HG03135 (cell line): Measurements from ENCODE around the gene GCK.

Experiments
- ATAC-seq: cut with Tn5 transposase; IDR thresholded peaks from one replicate; pipeline ENCODE4 v1.9.1; 2021; ENCODE audit warnings: mild to moderate bottlenecking, moderate library complexity; ENCODE audit not compliant: unreplicated experiment

The GCK gene

GRCh38 chr7:44223362-44224079 lies 34.3 kb upstream of the GCK start:
- no peak for ATAC-seq

- no peak for ATAC-seq
Observed at GRCh38 chr7:44222776-44223261, 33.6 kb upstream of the GCK start.

- ATAC-seq = no peak
Observed at GRCh38 chr7:44222074-44222473, 32.8 kb upstream of the GCK start.

- ATAC-seq = no peak
Observed at GRCh38 chr7:44221231-44221791, 32.1 kb upstream of the GCK start.

DNA sequence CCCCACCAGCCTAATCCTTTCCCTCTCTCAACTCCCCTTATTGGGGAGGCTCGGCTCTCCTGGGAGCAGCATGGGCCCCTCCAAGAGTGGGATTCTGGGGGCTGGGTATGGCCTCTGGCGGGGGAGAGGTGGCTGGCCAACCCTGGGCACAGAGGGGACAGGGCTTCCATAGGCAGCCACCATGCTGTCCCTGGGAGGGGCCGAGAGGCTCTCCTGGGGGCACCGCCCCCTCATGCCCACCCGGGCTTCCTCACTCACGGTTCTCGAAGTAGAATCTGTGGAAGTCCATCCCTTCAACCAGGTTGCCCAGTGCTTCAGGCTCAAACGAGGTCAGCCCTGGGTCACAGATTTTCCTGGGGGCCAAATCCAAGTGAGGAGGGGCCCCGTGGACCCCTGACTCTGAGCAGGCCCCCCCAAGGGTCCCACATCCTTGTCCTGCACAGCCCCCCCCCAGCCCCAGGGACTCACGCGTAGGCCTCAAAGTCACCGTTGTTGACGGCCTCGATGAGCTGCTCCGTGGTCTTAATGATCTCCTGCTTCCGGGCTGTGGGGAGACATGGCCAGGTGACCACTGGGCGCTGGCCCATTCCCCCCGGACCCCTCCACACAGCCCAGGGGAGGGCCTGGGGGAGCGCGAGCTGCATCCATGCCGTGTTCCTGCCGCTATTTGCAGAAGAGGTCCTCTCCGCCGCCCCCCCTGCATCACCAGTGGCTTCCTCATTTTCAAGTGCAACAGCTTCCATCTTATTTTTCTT lies 31.3 kb upstream of the GCK start:
- ATAC-seq = no peak

GRCh38 chr7:44220046-44220357 lies 30.8 kb upstream of the GCK start:
- no peak for ATAC-seq

- ATAC-seq = no peak
Observed at GRCh38 chr7:44219371-44220045, 30.3 kb upstream of the GCK start.

DNA sequence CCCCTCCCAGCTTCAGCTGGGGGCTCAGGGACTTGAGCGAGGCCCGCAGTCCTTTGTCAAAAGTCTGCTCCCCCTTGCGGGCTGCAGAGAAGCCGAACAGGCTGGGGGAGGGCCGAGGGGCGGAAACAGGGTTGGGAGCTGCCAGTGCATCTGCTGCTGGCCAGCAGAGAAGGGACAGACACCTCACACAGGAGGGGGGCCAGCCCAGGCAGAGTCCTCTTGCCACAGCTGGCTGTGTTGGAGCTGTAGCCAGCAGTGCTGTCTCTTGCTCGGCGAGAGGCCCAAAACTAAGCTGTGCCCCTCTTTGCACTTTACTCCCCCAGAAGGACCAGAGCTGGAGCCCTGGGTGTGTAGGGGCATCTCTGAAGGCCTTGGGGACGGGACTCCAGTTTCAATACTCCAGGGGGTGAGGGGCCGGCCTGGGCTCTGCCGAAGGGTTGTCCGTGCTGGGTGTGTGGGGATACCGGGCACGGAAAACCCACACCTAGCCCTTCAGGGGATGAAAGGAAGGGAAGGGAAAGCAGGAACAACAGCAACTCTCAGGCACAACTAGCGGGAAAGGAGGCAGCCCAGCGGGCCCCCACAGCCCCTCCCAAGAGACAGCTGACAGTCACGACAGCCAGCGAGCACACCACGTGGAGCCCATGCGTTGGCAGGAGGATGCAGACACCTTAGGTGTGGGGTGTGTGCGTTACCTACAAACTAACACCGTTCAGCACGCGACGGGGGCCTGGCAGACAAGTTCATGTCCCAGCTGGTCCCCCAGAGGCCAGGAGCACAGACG lies 29.4 kb upstream of the GCK start:
- no peak for ATAC-seq

GRCh38 chr7:44217852-44218402 lies 28.7 kb upstream of the GCK start:
- no peak for ATAC-seq

- no peak for ATAC-seq
Observed at GRCh38 chr7:44217223-44217714, 28.0 kb upstream of the GCK start.

DNA sequence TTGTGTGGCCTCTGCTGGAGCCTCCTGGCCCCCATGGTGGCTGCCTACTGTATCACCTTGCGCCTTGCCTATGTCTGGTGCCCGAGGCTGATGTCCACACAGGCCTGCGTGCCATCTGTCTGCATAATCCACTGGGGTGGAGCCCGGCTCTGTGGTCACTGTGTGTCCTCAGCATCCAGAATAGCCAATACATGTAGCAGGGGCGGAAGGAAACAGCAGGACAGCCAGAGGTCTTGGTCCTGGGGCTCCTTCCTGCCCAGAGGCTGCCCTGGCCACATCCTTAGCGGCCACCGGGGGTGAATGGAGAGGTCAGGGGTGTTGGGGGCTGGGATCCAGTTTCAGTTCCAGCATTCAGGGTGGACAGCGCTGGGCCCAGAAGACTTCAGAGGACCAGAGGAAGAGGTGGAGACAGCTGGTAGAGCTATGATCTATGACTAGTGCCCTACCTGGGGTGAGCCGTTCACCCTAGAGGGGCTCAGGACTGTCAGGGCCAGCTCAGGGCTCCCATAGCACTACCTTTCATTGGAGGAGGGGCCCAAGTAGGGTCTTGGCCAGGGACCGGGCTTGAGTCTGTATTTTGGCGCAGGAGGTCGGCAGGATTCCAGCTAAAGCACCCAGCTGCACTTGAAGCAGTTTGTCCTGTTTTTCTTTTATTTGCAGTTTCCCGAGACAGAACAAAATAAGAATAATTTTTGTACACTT lies 27.4 kb upstream of the GCK start:
- no peak for ATAC-seq

DNA sequence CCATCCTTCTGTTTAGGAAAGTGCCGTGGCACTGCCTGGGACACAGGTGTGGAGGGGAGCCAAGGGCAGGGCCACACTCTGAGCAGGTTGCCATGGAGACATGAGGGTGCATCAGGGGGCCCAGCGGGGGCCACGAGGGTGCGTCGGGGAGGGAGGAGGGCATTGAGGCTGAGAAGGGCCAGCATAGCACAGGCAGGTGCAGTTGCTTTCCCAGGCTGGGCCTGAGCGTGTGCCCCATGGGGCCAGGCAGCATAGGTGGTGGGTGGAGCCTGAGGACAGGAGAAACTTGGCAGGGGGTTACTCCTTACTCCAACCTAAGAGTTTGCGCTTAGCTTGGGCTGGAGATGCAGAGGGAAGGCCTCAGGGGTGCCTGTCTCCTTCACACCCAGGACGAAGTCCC lies 26.8 kb upstream of the GCK start:
- ATAC-seq = no peak

- ATAC-seq = no peak
Observed at GRCh38 chr7:44215531-44215930, 26.3 kb upstream of the GCK start.

DNA sequence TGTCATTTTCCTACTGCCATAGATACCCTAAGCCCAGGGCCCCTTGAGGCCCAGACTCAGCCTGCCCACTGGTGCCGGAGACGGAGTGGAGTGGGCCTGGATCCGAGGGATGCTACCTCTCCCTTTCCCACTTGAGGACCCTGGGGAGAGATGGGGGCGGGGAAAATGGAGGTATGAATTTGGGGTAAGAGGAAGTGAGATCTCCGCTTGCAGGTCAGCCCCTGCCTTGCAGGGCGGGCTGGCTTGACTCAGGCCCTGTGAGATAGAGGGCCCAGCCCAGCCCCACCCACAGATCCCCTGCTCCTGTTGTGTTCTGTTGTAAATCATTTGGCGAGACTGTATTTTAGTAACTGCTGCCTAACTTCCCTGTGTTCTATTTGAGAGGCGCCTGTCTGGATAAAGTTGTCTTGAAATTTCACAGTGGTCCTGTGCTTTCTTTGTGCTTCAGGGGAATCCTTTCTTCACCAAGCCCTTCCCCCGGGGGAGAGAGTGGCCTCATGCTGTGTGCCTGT lies 24.7 kb upstream of the GCK start:
- ATAC-seq = no peak

- no peak for ATAC-seq
Observed at GRCh38 chr7:44213206-44213876, 24.1 kb upstream of the GCK start.

DNA sequence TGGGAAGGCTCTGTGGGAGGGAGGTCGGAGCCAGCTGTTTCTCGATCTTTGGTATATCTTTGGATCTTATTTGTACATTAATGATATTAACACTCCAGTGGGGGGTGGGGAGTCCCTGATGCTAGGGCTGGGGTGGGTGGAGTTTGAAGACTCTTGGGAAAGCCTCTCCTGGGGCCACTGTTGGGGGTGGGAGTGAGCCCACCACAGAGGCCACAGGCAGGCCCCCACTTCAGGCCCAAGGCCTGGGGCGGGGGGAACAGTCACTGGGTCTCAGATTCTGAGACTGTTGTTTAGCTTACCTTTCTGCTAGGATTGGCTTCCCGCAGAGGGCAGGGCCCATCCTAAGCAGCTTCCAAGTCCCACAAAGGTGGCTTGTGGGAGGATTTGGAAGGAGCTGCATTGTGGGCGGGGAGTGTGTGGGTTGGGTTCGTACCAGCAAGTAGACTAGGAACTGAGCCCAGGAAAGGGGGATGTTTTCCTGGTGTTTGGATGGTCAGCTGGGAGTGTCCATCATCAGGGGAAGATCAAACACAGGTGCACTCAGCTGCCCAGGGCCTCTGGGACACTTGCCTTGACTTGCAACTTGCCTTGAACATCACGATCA lies 23.4 kb upstream of the GCK start:
- ATAC-seq = no peak

- ATAC-seq = no peak
Observed at GRCh38 chr7:44212018-44212417, 22.8 kb upstream of the GCK start.

DNA sequence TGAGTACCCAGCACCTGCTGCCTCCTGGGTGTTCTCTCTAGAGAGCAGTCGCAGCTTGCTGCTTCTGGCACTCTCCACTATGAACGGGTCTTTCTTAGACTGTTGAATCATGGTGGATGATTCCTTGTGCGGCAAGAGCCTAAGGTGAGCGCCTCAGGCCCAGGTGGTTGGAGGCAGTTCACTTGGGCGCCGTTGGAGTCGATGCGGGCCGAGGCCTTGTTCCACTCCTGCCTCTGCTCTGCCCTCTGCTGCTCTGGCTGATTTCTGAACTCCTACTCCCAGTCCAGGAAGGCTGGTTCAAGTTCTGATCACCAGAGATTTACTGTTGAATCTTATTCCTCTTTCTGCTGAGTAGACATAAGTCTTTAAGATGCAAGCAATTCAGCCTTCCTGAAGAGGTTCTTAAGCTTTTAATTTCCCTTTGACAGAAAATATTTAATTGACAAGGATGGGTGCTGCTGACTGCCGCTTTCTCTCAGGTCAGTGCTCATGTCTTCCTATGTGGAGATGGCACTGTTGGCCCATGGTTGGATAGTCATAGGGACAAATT lies 22.0 kb upstream of the GCK start:
- no peak for ATAC-seq
